HCT116 (cell line): ENCODE results near the gene PACRG. TPM values are rescaled to one million over a fixed set of nuclear protein-coding genes. Genes with fewer than 3 reads are reported as not detected.

Source experiments
- ATAC-seq: fragments of 200-7000 bp; cut with Tn5 transposase; 2 replicates; pipeline ENCODE4 v1.9.1; 2020; ENCODE audit warnings: mild to moderate bottlenecking, moderate library complexity
- BruUV-seq: library from RNA; stranded (reverse); fragments of 400-500 nt; replicated peaks from 2 replicates; lab custom pipeline; 2021; lab: Mats Ljungman, UMichigan
- CTCF ChIA-PET: fragments of 300-600 bp; sonication (Branson Sonifier 250); formaldehyde crosslinking; loops from one replicate; lab custom pipeline; 2021; ENCODE audit warnings: antibody characterized with exemption; lab: Charles Lee
- POLR2A ChIA-PET: fragments of 300-600, 350-600 bp; sonication (Branson Sonifier 250); formaldehyde crosslinking; loops from one replicate; lab custom pipeline; 2021; ENCODE audit warnings: antibody characterized with exemption; lab: Charles Lee
- RAD21 ChIA-PET, 2 experiments: fragments of 300-600 bp; sonication (Branson Sonifier 250); formaldehyde crosslinking; loops; one replicate each; lab custom pipeline; 2023; ENCODE audit warnings: low total read pairs in 2 of 2; ENCODE audit not compliant: uncharacterized antibody in 2 of 2, unreplicated experiment in 2 of 2, low non-redundant PET in 1 of 2; lab: Charles Lee
- DNase-seq: peaks from one replicate; pipeline ENCODE4 v3.0.0-alpha.2; 2010; ENCODE audit warnings: low read depth, low spot score
- H2AFZ ChIP-seq: fragments of 200-600 bp; shearing (Covaris generic), sonication (generic); 2 replicates; pipeline ENCODE4 v1.6.1; 2017; ENCODE audit warnings: low read depth, mixed run types, mixed read lengths, antibody characterized with exemption, low read length; ENCODE audit not compliant: poor library complexity, severe bottlenecking
- H3K27ac ChIP-seq: 2 replicates; pipeline ENCODE4 v1.5.1; 2012; ENCODE audit warnings: low read depth, low read length
- H3K27me3 ChIP-seq: fragments of 200-600 bp; sonication (generic); 2 replicates; pipeline ENCODE4 v1.6.1; 2016; ENCODE audit warnings: mixed run types, low read length, mixed read lengths; ENCODE audit not compliant: insufficient read depth
- H3K36me3 ChIP-seq, 2 experiments: fragments of 200-500 bp in 1 of 2; fragments of 200-600 bp in 1 of 2; sonication (Bioruptor generic) in 1 of 2; sonication (generic) in 1 of 2; 2 replicates each; pipeline versions ENCODE4 v1.5.1 to v1.6.1; 2014 to 2016; ENCODE audit warnings: low read length in 2 of 2, inconsistent platforms in 1 of 2, mixed read lengths in 1 of 2, mixed run types in 1 of 2; ENCODE audit not compliant: insufficient read depth in 2 of 2, control insufficient read depth in 1 of 2
- H3K4me1 ChIP-seq, 2 experiments: fragments of 200-600 bp in 1 of 2; sonication (generic) in 1 of 2; 2 replicates each; pipeline versions ENCODE4 v1.5.1 to v1.6.1; 2012 to 2017; ENCODE audit warnings: low read length in 2 of 2, inconsistent platforms in 1 of 2, mild to moderate bottlenecking in 1 of 2, mixed read lengths in 1 of 2, mixed run types in 1 of 2, moderate library complexity in 1 of 2; ENCODE audit not compliant: insufficient read depth in 2 of 2, control insufficient read depth in 1 of 2
- H3K4me2 ChIP-seq: fragments of 200-600 bp; sonication (generic); 2 replicates; pipeline ENCODE4 v1.6.1; 2017; ENCODE audit warnings: mixed run types, low read length, mixed read lengths
- H3K4me3 ChIP-seq, 2 experiments: fragments of 200-600 bp in 1 of 2; sonication (generic) in 1 of 2; replicated peaks in 1 of 2; 2 replicates each; pipeline ENCODE4 v1.5.1; 2011 to 2016; ENCODE audit warnings: low read length in 2 of 2, control low read depth in 1 of 2, low read depth in 1 of 2, mild to moderate bottlenecking in 1 of 2, mixed read lengths in 1 of 2, mixed run types in 1 of 2
- H3K79me2 ChIP-seq: fragments of 200-600 bp; sonication (generic); 2 replicates; pipeline ENCODE4 v1.6.1; 2017; ENCODE audit warnings: mild to moderate bottlenecking, mixed run types, low read length, moderate library complexity, mixed read lengths; ENCODE audit not compliant: insufficient read depth
- H3K9ac ChIP-seq: fragments of 200-600 bp; sonication (generic); 2 replicates; pipeline ENCODE4 v1.6.1; 2016; ENCODE audit warnings: low read length, mixed read lengths
- H3K9me2 ChIP-seq: fragments of 200-600 bp; sonication (generic), shearing (Covaris generic); 2 replicates; pipeline ENCODE4 v1.6.1; 2017; ENCODE audit warnings: mixed run types, mild to moderate bottlenecking, moderate library complexity; ENCODE audit not compliant: insufficient read depth
- H3K9me3 ChIP-seq, 2 experiments: fragments of 200-500 bp in 1 of 2; fragments of 200-600 bp in 1 of 2; sonication (Bioruptor generic) in 1 of 2; sonication (generic) in 1 of 2; 2 replicates each; pipeline ENCODE4 v1.6.1; 2014 to 2017; ENCODE audit warnings: low read length in 2 of 2, mixed read lengths in 2 of 2, inconsistent platforms in 1 of 2, low read depth in 1 of 2, mild to moderate bottlenecking in 1 of 2, mixed run types in 1 of 2, moderate library complexity in 1 of 2; ENCODE audit not compliant: control insufficient read depth in 1 of 2, insufficient read depth in 1 of 2
- H4K20me1 ChIP-seq: fragments of 200-600 bp; sonication (generic), shearing (Covaris generic); 2 replicates; pipeline ENCODE4 v1.6.1; 2017; ENCODE audit warnings: mixed run types, mild to moderate bottlenecking, moderate library complexity; ENCODE audit not compliant: insufficient read depth
- CBX3 ChIP-seq: IDR thresholded peaks from 2 replicates; pipeline ENCODE4 v1.6.1; 2012; ENCODE audit warnings: low read depth
- CEBPB ChIP-seq: IDR thresholded peaks from 2 replicates; pipeline ENCODE4 v1.6.1; 2012; ENCODE audit warnings: low read depth
- EGR1 ChIP-seq: IDR thresholded peaks from 2 replicates; pipeline ENCODE4 v1.6.1; 2012; ENCODE audit warnings: low read depth
- ELF1 ChIP-seq: IDR thresholded peaks from 2 replicates; pipeline ENCODE4 v1.6.1; 2012; ENCODE audit warnings: low read depth, borderline replicate concordance
- EZH2 ChIP-seq: fragments of 200-600 bp; sonication (generic); IDR thresholded peaks from 2 replicates; pipeline ENCODE4 v1.6.1; 2017; ENCODE audit warnings: antibody characterized with exemption, mixed run types
- EZH2phosphoT487 ChIP-seq: fragments of 200-600 bp; IDR thresholded peaks from 2 replicates; pipeline ENCODE4 v1.6.1; 2018; ENCODE audit warnings: antibody characterized with exemption, borderline replicate concordance
- FOSL1 ChIP-seq: IDR thresholded peaks from 2 replicates; pipeline ENCODE4 v1.6.1; 2012; ENCODE audit warnings: low read depth
- JUND ChIP-seq: IDR thresholded peaks from 2 replicates; pipeline ENCODE4 v1.6.1; 2012
- POLR2A ChIP-seq: IDR thresholded peaks from 2 replicates; pipeline ENCODE4 v1.7.0; 2011; ENCODE audit warnings: borderline replicate concordance; ENCODE audit not compliant: insufficient read depth, insufficient read length; ENCODE audit errors: extremely low read depth
- POLR2AphosphoS5 ChIP-seq: IDR thresholded peaks from 2 replicates; pipeline ENCODE4 v1.6.1; 2011; ENCODE audit warnings: mild to moderate bottlenecking, low read depth, low read length, moderate library complexity
- RAD21 ChIP-seq: IDR thresholded peaks from 2 replicates; pipeline ENCODE4 v1.6.1; 2012; ENCODE audit warnings: low read depth, mild to moderate bottlenecking
- SIN3A ChIP-seq: IDR thresholded peaks from 2 replicates; pipeline ENCODE4 v1.6.1; 2012; ENCODE audit warnings: low read depth
- SP1 ChIP-seq: IDR thresholded peaks from 2 replicates; pipeline ENCODE4 v1.6.1; 2012; ENCODE audit warnings: low read depth
- SRF ChIP-seq: IDR thresholded peaks from 2 replicates; pipeline ENCODE4 v1.6.1; 2012; ENCODE audit warnings: low read depth
- TCF7L2 ChIP-seq: IDR thresholded peaks from 2 replicates; pipeline ENCODE4 v1.7.0; 2011; ENCODE audit warnings: borderline replicate concordance, inconsistent platforms; ENCODE audit not compliant: insufficient read depth, insufficient read length; ENCODE audit errors: extremely low read depth
- YY1 ChIP-seq: IDR thresholded peaks from 2 replicates; pipeline ENCODE4 v1.6.1; 2011; ENCODE audit warnings: low read length, low read depth, moderate library complexity, mild to moderate bottlenecking; ENCODE audit not compliant: insufficient replicate concordance; ENCODE audit errors: extremely low read depth
- ZFX ChIP-seq: fragments of 450-650 bp; IDR thresholded peaks from 2 replicates; pipeline ENCODE4 v1.6.1; 2017
- ZNF274 ChIP-seq: fragments of 200-500 bp; sonication (Bioruptor generic); IDR thresholded peaks from 2 replicates; pipeline ENCODE4 v1.6.1; 2014; ENCODE audit warnings: mild to moderate bottlenecking, low read depth, low read length, inconsistent platforms
- intact Hi-C: fragments of 100-400 bp; cut with micrococcal nuclease; formaldehyde crosslinking; loops from 2 replicates; pipeline ENCODE4 v1.10.0; 2022
- total RNA-seq: library from RNA; stranded (reverse); gene quantifications from one replicate; pipeline ENCODE4 v1.2.1, GENCODE V29; 2021; ENCODE audit not compliant: unreplicated experiment
- TF ChIP-seq, protein P1 (sequence below): IDR thresholded peaks from 2 replicates; pipeline ENCODE4 v1.6.1; 2012
- TF ChIP-seq, protein P2 (sequence below): IDR thresholded peaks from 2 replicates; pipeline ENCODE4 v1.6.1; 2011; ENCODE audit warnings: mild to moderate bottlenecking, low read length, moderate library complexity; ENCODE audit not compliant: insufficient replicate concordance; ENCODE audit errors: extremely low read depth
- TF ChIP-seq, protein P3 (sequence below), 3 experiments: fragments of 200-600 bp in 1 of 3; sonication (generic) in 1 of 3; IDR thresholded peaks in 2 of 3; conservative IDR thresholded peaks in 1 of 3; 2 replicates each; pipeline ENCODE4 v1.5.1; 2012 to 2017; ENCODE audit warnings: low read depth in 2 of 3, low read length in 2 of 3, antibody characterized with exemption in 1 of 3, borderline replicate concordance in 1 of 3, control low read depth in 1 of 3, mild to moderate bottlenecking in 1 of 3, mixed read lengths in 1 of 3, mixed run types in 1 of 3, moderate library complexity in 1 of 3; ENCODE audit not compliant: insufficient read depth in 1 of 3
- TF ChIP-seq, protein P4 (sequence below): IDR thresholded peaks from 2 replicates; pipeline ENCODE4 v1.6.1; 2012

Gene PACRG
- total RNA-seq, 1 experiment from 2014 or later = 0.71 TPM

DNA sequence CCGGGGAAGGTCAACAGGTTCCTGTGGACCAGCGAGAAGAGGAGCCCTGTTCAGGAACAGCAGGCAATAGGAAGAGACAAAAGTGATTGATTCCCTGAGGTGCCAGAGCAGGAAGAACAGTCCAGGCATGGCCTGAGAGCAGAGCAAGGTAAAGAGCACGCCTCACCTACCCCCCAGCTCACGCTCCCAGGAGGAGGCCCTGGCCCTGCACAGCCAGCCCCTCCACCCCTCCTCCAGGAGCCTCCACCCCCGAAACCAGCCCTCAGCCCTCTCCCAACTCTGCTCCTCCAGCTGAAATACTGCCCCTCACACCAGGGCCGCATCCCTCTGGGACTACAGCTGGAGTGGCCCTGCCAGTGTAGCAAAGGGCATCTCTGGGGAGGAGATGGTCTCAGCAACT is 504.9 kb downstream of the PACRG start (continued):
- TF ChIP-seq, protein P1, sequence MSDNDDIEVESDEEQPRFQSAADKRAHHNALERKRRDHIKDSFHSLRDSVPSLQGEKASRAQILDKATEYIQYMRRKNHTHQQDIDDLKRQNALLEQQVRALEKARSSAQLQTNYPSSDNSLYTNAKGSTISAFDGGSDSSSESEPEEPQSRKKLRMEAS = no peak
- TF ChIP-seq EZH2phosphoT487 (no peak), EGR1 (no peak), ZFX (no peak), JUND (no peak), SIN3A (no peak), POLR2AphosphoS5 (no peak)
- TF ChIP-seq, protein P2, sequence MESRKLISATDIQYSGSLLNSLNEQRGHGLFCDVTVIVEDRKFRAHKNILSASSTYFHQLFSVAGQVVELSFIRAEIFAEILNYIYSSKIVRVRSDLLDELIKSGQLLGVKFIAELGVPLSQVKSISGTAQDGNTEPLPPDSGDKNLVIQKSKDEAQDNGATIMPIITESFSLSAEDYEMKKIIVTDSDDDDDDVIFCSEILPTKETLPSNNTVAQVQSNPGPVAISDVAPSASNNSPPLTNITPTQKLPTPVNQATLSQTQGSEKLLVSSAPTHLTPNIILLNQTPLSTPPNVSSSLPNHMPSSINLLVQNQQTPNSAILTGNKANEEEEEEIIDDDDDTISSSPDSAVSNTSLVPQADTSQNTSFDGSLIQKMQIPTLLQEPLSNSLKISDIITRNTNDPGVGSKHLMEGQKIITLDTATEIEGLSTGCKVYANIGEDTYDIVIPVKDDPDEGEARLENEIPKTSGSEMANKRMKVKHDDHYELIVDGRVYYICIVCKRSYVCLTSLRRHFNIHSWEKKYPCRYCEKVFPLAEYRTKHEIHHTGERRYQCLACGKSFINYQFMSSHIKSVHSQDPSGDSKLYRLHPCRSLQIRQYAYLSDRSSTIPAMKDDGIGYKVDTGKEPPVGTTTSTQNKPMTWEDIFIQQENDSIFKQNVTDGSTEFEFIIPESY = no peak

DNA sequence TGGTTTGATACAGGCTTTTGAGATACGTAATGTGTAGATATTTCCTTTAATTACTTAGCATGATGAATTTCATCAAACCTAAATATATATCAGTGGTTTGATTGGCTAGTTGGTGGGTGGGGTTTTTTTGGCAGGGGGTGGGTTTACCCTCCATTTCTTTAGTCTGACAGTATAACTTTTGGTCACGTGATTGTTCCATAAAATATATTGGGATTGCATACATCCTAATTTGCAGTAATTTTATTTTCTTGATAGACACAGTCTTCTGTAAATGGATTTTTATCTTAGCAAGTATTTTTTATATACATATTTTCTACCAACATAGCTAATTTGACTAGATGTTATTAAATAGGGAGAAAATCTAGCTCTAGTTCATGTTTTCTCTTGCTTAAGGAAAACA is 509.3 kb downstream of the PACRG start:
- Histone ChIP-seq H4K20me1 (no peaks in the 10 kb centered on the region), H3K4me3 (no peak overlapping the region), H3K9me3 (no peaks in the 10 kb centered on the region), H3K9me2 (no peaks in the 10 kb centered on the region), H3K4me2 (no peak overlapping the region), H3K27ac (no peak overlapping the region), H3K36me3 (no peaks in the 10 kb centered on the region), H3K79me2 (no peaks in the 10 kb centered on the region), H3K9ac (no peak overlapping the region), H3K27me3 (no peaks in the 10 kb centered on the region), H3K4me1 (no peaks in the 10 kb centered on the region), H2AFZ (no peak overlapping the region)
- POLR2A ChIA-PET = no interaction called here
- CTCF ChIA-PET = no interaction called here
- intact Hi-C loops = no loop called here
- no TSS peak for BruUV-seq
- ATAC-seq (no peak), DNase-seq (no peak)
- TF ChIP-seq POLR2A = no peak
- TF ChIP-seq, protein P1 = no peak
- no peak for TF ChIP-seq SRF
- no peak for TF ChIP-seq FOSL1
- TF ChIP-seq CBX3 = no peak
- TF ChIP-seq JUND = no peak
- no peak for TF ChIP-seq EGR1
- TF ChIP-seq SIN3A = no peak
- no peak for TF ChIP-seq POLR2AphosphoS5
- TF ChIP-seq, protein P3, sequence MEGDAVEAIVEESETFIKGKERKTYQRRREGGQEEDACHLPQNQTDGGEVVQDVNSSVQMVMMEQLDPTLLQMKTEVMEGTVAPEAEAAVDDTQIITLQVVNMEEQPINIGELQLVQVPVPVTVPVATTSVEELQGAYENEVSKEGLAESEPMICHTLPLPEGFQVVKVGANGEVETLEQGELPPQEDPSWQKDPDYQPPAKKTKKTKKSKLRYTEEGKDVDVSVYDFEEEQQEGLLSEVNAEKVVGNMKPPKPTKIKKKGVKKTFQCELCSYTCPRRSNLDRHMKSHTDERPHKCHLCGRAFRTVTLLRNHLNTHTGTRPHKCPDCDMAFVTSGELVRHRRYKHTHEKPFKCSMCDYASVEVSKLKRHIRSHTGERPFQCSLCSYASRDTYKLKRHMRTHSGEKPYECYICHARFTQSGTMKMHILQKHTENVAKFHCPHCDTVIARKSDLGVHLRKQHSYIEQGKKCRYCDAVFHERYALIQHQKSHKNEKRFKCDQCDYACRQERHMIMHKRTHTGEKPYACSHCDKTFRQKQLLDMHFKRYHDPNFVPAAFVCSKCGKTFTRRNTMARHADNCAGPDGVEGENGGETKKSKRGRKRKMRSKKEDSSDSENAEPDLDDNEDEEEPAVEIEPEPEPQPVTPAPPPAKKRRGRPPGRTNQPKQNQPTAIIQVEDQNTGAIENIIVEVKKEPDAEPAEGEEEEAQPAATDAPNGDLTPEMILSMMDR (IDR thresholded peaks at IDR 0.05 in 2 of 3, conservative IDR thresholded peaks at IDR 0.05 in 1 of 3; ENCODE audit: borderline replicate concordance in 1 of 3, insufficient read depth in 1 of 3, low read depth in 2 of 3, low read length in 2 of 3) = no peak
- no peak for TF ChIP-seq YY1
- TF ChIP-seq RAD21 = no peak
- TF ChIP-seq ELF1 = no peak
- TF ChIP-seq EZH2 = no peak
- TF ChIP-seq, protein P4, sequence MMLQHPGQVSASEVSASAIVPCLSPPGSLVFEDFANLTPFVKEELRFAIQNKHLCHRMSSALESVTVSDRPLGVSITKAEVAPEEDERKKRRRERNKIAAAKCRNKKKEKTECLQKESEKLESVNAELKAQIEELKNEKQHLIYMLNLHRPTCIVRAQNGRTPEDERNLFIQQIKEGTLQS = no peak
- TF ChIP-seq ZNF274 = no peak
- no peak for TF ChIP-seq TCF7L2
- TF ChIP-seq SP1 = no peak
- no peak for TF ChIP-seq CEBPB
- RAD21 ChIA-PET = no interaction called here
